ENCODE measurements around the gene PPM1H.
A peak's percentile ranks its signal among the peaks of the same experiment; 100 is the strongest.

The PPM1H gene

GRCh38 chr12:62730649-62731048 lies 204.3 kb downstream of the PPM1H start:
- peak; percentile 96 for DNase-seq

GRCh38 chr12:62729579-62730544 lies 205.1 kb downstream of the PPM1H start:
- DNase-seq, result peak; percentile 73

- DNase-seq, result no peak
These were observed 206.2 kb downstream of the PPM1H start for GRCh38 chr12:62728741-62729140.

- DNase-seq, result no peak
These were observed 208.4 kb downstream of the PPM1H start for GRCh38 chr12:62726471-62726980.

- DNase-seq, result no peak
These were observed 209.2 kb downstream of the PPM1H start for GRCh38 chr12:62725781-62726180.

GRCh38 chr12:62724947-62725451 lies 210.0 kb downstream of the PPM1H start:
- DNase-seq, result peak; percentile 100

GRCh38 chr12:62724285-62724684 lies 210.7 kb downstream of the PPM1H start:
- DNase-seq, result no peak

- DNase-seq, result no peak
These were observed 211.8 kb downstream of the PPM1H start for GRCh38 chr12:62722971-62723680.

GRCh38 chr12:62720661-62721330 lies 214.2 kb downstream of the PPM1H start:
- DNase-seq, result peak; percentile 92

GRCh38 chr12:62720025-62720424 lies 214.9 kb downstream of the PPM1H start:
- no peak for DNase-seq

GRCh38 chr12:62718762-62719426 lies 216.1 kb downstream of the PPM1H start:
- no peak for DNase-seq

- no peak for DNase-seq
These were observed 217.3 kb downstream of the PPM1H start for GRCh38 chr12:62717643-62718042.

GRCh38 chr12:62716866-62717525 lies 218.0 kb downstream of the PPM1H start:
- DNase-seq, result no peak

GRCh38 chr12:62716037-62716436 lies 218.9 kb downstream of the PPM1H start:
- no peak for DNase-seq

- no peak for DNase-seq
These were observed 219.9 kb downstream of the PPM1H start for GRCh38 chr12:62714774-62715721.

GRCh38 chr12:62714181-62714773 lies 220.7 kb downstream of the PPM1H start:
- DNase-seq, result no peak

GRCh38 chr12:62713723-62714122 lies 221.2 kb downstream of the PPM1H start:
- DNase-seq, result no peak

- DNase-seq, result no peak
These were observed 222.0 kb downstream of the PPM1H start for GRCh38 chr12:62712681-62713573.

GRCh38 chr12:62711631-62712241 lies 223.2 kb downstream of the PPM1H start:
- peak; percentile 61 for DNase-seq

Measured in fibroblast of skin of right quadriceps (primary cell).